Esophagus muscularis mucosa (tissue), 3 donors: ENCODE data around the gene SMCHD1.

Experiments used
- EP300 ChIP-seq: sonication (generic); formaldehyde crosslinking; IDR thresholded peaks from one replicate; pipeline ENCODE4 v1.6.1; 2017; ENCODE audit warnings: antibody characterized with exemption
- POLR2A ChIP-seq: fragments of 450-650 bp; IDR thresholded peaks from one replicate; pipeline ENCODE4 v1.6.1; 2017; ENCODE audit warnings: antibody characterized with exemption, moderate library complexity, mild to moderate bottlenecking, low read depth
- POLR2AphosphoS5 ChIP-seq, 2 donors: sonication (generic); formaldehyde crosslinking; IDR thresholded peaks; one replicate each; pipeline ENCODE4 v1.6.1; 2017; ENCODE audit warnings: antibody characterized with exemption in 2 of 2

DNA sequence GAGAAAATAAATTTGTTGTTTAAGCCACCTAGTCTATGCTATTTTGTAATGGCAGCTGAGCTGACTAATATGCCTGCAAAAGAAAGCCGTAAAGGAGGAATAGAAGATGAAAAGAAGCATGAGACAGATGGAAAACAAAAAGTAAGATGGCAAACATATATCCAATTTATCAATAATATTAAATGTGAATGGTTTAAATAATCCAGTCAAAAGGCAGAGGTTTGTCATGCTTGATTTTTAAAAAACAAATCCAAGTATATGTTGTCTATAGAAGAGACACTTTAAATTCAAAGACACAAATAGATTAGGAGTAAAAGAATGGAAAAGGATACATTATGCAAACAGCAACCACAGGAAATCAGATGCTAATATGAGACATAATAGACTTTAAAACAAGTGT, 155.9 kb downstream of the SMCHD1 start:
- no peak for TF ChIP-seq EP300
- no peak for TF ChIP-seq POLR2AphosphoS5 (IDR thresholded peaks at IDR 0.05)
- no peak for TF ChIP-seq POLR2A
